GM19328 (cell line): ENCODE measurements around the gene PDE2A.
A peak's percentile ranks its signal among the peaks of the same experiment; 100 is the strongest.

Source experiments
- ATAC-seq: cut with Tn5 transposase; IDR thresholded peaks from one replicate; pipeline ENCODE4 v1.9.1; 2021; ENCODE audit warnings: mild to moderate bottlenecking, moderate library complexity; ENCODE audit not compliant: unreplicated experiment

Gene PDE2A

GRCh38 chr11:72673943-72674828 is at the start of gene PDE2A:
Gene PDE2A, minus strand, starts transcription at chr11:72674422. Its CDS starts 215 bp downstream, at chr11:72674207.
- no peak for ATAC-seq

GRCh38 chr11:72723508-72723907 is 49.3 kb upstream of the PDE2A start:
- no peak for ATAC-seq

- peak; percentile 69 for ATAC-seq
Observed at GRCh38 chr11:72722050-72722748, 48.0 kb upstream of the PDE2A start.

- ATAC-seq, result peak; percentile 8
Observed at GRCh38 chr11:72721689-72722049, 47.4 kb upstream of the PDE2A start.

- ATAC-seq, result no peak
Observed at GRCh38 chr11:72721276-72721675, 47.1 kb upstream of the PDE2A start.

GRCh38 chr11:72720784-72721183 is 46.6 kb upstream of the PDE2A start:
- ATAC-seq, result no peak

GRCh38 chr11:72720047-72720446 is 45.8 kb upstream of the PDE2A start:
- no peak for ATAC-seq

GRCh38 chr11:72719551-72719950 is 45.3 kb upstream of the PDE2A start:
- no peak for ATAC-seq

- ATAC-seq, result no peak
Observed at GRCh38 chr11:72719144-72719543, 44.9 kb upstream of the PDE2A start.

GRCh38 chr11:72718101-72718501 is 43.9 kb upstream of the PDE2A start:
- ATAC-seq, result no peak

GRCh38 chr11:72716788-72717435 is 42.7 kb upstream of the PDE2A start:
- ATAC-seq, result no peak

- ATAC-seq, result no peak
Observed at GRCh38 chr11:72716290-72716689, 42.1 kb upstream of the PDE2A start.

- no peak for ATAC-seq
Observed at GRCh38 chr11:72712841-72713240, 38.6 kb upstream of the PDE2A start.

GRCh38 chr11:72712168-72712751 is 38.0 kb upstream of the PDE2A start:
- ATAC-seq, result no peak

GRCh38 chr11:72711141-72711540 is 36.9 kb upstream of the PDE2A start:
- ATAC-seq, result no peak

- no peak for ATAC-seq
Observed at GRCh38 chr11:72710278-72710677, 36.1 kb upstream of the PDE2A start.

GRCh38 chr11:72709478-72710238 is 35.4 kb upstream of the PDE2A start:
- no peak for ATAC-seq

GRCh38 chr11:72707032-72707431 is 32.8 kb upstream of the PDE2A start:
- ATAC-seq, result no peak

- no peak for ATAC-seq
Observed at GRCh38 chr11:72706579-72706978, 32.4 kb upstream of the PDE2A start.
